Measurements from ENCODE around the gene ZNF710.

DNA sequence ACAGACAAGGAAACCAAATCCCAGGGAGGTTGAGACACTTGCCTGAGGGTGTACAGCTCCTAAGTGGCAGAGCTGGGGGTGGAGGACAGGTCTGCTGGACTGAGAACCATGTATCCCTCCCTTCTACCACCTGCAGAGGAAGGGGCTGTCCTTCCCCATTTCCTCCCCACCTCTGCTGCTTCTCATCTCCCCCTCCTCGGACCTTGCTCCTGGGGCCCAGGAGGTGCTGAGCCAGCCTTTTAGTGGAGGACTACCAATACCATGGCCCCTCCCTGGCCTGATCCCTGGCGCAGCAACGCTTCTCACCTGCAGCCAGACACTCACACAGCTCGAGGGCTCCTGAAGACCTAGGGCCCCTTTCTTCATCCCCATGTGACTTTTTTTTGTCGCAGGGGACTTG is 50.8 kb downstream of the ZNF710 start:
- TF ChIP-seq, protein P1, sequence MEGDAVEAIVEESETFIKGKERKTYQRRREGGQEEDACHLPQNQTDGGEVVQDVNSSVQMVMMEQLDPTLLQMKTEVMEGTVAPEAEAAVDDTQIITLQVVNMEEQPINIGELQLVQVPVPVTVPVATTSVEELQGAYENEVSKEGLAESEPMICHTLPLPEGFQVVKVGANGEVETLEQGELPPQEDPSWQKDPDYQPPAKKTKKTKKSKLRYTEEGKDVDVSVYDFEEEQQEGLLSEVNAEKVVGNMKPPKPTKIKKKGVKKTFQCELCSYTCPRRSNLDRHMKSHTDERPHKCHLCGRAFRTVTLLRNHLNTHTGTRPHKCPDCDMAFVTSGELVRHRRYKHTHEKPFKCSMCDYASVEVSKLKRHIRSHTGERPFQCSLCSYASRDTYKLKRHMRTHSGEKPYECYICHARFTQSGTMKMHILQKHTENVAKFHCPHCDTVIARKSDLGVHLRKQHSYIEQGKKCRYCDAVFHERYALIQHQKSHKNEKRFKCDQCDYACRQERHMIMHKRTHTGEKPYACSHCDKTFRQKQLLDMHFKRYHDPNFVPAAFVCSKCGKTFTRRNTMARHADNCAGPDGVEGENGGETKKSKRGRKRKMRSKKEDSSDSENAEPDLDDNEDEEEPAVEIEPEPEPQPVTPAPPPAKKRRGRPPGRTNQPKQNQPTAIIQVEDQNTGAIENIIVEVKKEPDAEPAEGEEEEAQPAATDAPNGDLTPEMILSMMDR (IDR thresholded peaks at IDR 0.05; ENCODE audit: poor library complexity, severe bottlenecking), result no peak
- TF ChIP-seq POLR2AphosphoS5 (IDR thresholded peaks at IDR 0.05) (no peak), REST (IDR thresholded peaks at IDR 0.05; ENCODE audit: borderline replicate concordance) (no peak), EZH2 (IDR thresholded peaks at IDR 0.05; ENCODE audit: borderline replicate concordance, insufficient read depth, low read length, poor library complexity, severe bottlenecking) (no peak), EP300 (conservative IDR thresholded peaks at IDR 0.05; ENCODE audit: poor library complexity, severe bottlenecking) (no peak), TAF1 (IDR thresholded peaks at IDR 0.05; ENCODE audit: low read depth) (no peak)

Measured in neural cell (in vitro differentiated cells).